GM23338 (cell line): Measurements from ENCODE around the gene CD93. TPM values are rescaled to one million over a fixed set of nuclear protein-coding genes. Genes with fewer than 3 reads are reported as not detected.

Experiments used
- ATAC-seq: fragments of 200-7000 bp; cut with Tn5 transposase; 3 replicates; pipeline ENCODE4 v1.9.1; 2020
- DNase-seq: peaks from one replicate; pipeline ENCODE4 v3.0.0-alpha.2; 2015; ENCODE audit warnings: low spot score
- H2AFZ ChIP-seq: fragments of 200-600 bp; sonication (generic); 2 replicates; pipeline ENCODE4 v1.8.0; 2016; ENCODE audit warnings: antibody characterized with exemption, mild to moderate bottlenecking, moderate library complexity
- H3F3A ChIP-seq: fragments of 200-600 bp; sonication (generic); replicated peaks from 2 replicates; pipeline ENCODE4 v1.8.0; 2017; ENCODE audit warnings: antibody characterized with exemption, mixed run types, low read depth
- H3K27ac ChIP-seq: fragments of 200-600 bp; sonication (generic); 2 replicates; pipeline ENCODE4 v1.6.1; 2016; ENCODE audit warnings: low read depth
- H3K27me3 ChIP-seq: fragments of 200-600 bp; sonication (generic); 2 replicates; pipeline ENCODE4 v1.8.0; 2016; ENCODE audit warnings: mild to moderate bottlenecking, mixed run types, moderate library complexity; ENCODE audit not compliant: insufficient read depth
- H3K36me3 ChIP-seq: fragments of 200-600 bp; sonication (generic); 2 replicates; pipeline ENCODE4 v1.8.0; 2016; ENCODE audit warnings: mild to moderate bottlenecking; ENCODE audit not compliant: insufficient read depth
- H3K4me1 ChIP-seq: fragments of 200-600 bp; sonication (generic); 2 replicates; pipeline ENCODE4 v1.8.0; 2016; ENCODE audit warnings: mild to moderate bottlenecking, moderate library complexity; ENCODE audit not compliant: insufficient read depth
- H3K4me2 ChIP-seq: fragments of 200-600 bp; sonication (generic); 2 replicates; pipeline ENCODE4 v1.7.1; 2017; ENCODE audit warnings: mixed run types
- H3K4me3 ChIP-seq: fragments of 200-600 bp; sonication (generic); 2 replicates; pipeline ENCODE4 v1.6.1; 2016; ENCODE audit warnings: mixed run types
- H3K79me2 ChIP-seq: fragments of 200-600 bp; sonication (generic); replicated peaks from 2 replicates; pipeline ENCODE4 v1.8.0; 2017; ENCODE audit warnings: mild to moderate bottlenecking; ENCODE audit not compliant: insufficient read depth
- H3K9me2 ChIP-seq: fragments of 200-600 bp; sonication (generic); 2 replicates; pipeline ENCODE4 v1.8.0; 2017; ENCODE audit not compliant: insufficient read depth
- H4K20me1 ChIP-seq: fragments of 200-600 bp; sonication (generic); replicated peaks from 2 replicates; pipeline ENCODE4 v1.8.0; 2017; ENCODE audit warnings: mild to moderate bottlenecking; ENCODE audit not compliant: insufficient read depth
- H3K27ac Mint-ChIP-seq: 2 replicates; pipeline ENCODE4 v1.8.0; 2020; ENCODE audit warnings: inconsistent platforms, mild to moderate bottlenecking, moderate library complexity, mixed read lengths
- H3K27me3 Mint-ChIP-seq: 3 replicates; pipeline ENCODE4 v1.8.0; 2022; ENCODE audit warnings: low read depth, mild to moderate bottlenecking, moderate library complexity, mixed read lengths, inconsistent platforms; ENCODE audit not compliant: insufficient read depth, poor library complexity
- H3K36me3 Mint-ChIP-seq: 3 replicates; pipeline ENCODE4 v1.8.0; 2021; ENCODE audit warnings: low read depth, mild to moderate bottlenecking, inconsistent platforms, moderate library complexity, mixed read lengths
- H3K4me1 Mint-ChIP-seq: 3 replicates; pipeline ENCODE4 v1.8.0; 2020; ENCODE audit warnings: mild to moderate bottlenecking, inconsistent platforms, mixed read lengths
- H3K4me3 Mint-ChIP-seq: 3 replicates; pipeline ENCODE4 v1.8.0; 2021; ENCODE audit warnings: moderate library complexity, mild to moderate bottlenecking, inconsistent platforms, mixed read lengths
- H3K9me3 Mint-ChIP-seq: 3 replicates; pipeline ENCODE4 v1.8.0; 2020; ENCODE audit warnings: moderate library complexity, mild to moderate bottlenecking, inconsistent platforms, mixed read lengths
- CREB1 ChIP-seq: fragments of 250-450 bp; sonication (Bioruptor Pico); IDR thresholded peaks from 2 replicates; pipeline ENCODE4 v1.5.0; 2020; ENCODE audit warnings: low read depth, mild to moderate bottlenecking, moderate library complexity
- EZH2phosphoT487 ChIP-seq: fragments of 200-600 bp; sonication (generic); IDR thresholded peaks from one replicate; pipeline ENCODE4 v1.8.1; 2018; ENCODE audit warnings: antibody characterized with exemption; ENCODE audit not compliant: unreplicated experiment
- JUNB ChIP-seq: IDR thresholded peaks from one replicate; pipeline ENCODE4 v1.6.1; 2016; ENCODE audit warnings: antibody characterized with exemption; ENCODE audit not compliant: unreplicated experiment
- NANOG ChIP-seq: IDR thresholded peaks from 2 replicates; pipeline ENCODE4 v1.6.1; 2016; ENCODE audit warnings: antibody characterized with exemption, borderline replicate concordance
- POLR2AphosphoS5 ChIP-seq: IDR thresholded peaks from 2 replicates; pipeline ENCODE4 v1.6.1; 2016; ENCODE audit warnings: antibody characterized with exemption, low read depth
- STAT1 ChIP-seq: IDR thresholded peaks from one replicate; pipeline ENCODE4 v1.6.1; 2016; ENCODE audit warnings: antibody characterized with exemption; ENCODE audit not compliant: unreplicated experiment
- polyA plus RNA-seq: library from polyadenylated mRNA; unstranded; fragments of >200 nt; fragmentation: Nextera tagmentation; extraction: Ambion mirVana; gene quantifications from 2 replicates; pipeline ENCODE4 v1.2.1, GENCODE V29; 2016
- total RNA-seq: library from RNA; depleted of rRNA; stranded (reverse); fragments of >200 nt; shearing (Covaris generic); gene quantifications from 2 replicates; pipeline ENCODE4 v1.2.3, GENCODE V29; 2014
- TF ChIP-seq, protein P1 (sequence below), 2 experiments: fragments of 200-600 bp in 1 of 2; sonication (generic) in 1 of 2; conservative IDR thresholded peaks; 2 replicates each; pipeline versions ENCODE4 v1.5.1 to v1.6.1; 2016 to 2017; ENCODE audit warnings: antibody characterized with exemption in 2 of 2, low read depth in 2 of 2, mild to moderate bottlenecking in 2 of 2, moderate library complexity in 1 of 2
- TF ChIP-seq, protein P2 (sequence below): IDR thresholded peaks from one replicate; pipeline ENCODE4 v1.6.1; 2018; ENCODE audit warnings: antibody characterized with exemption; ENCODE audit not compliant: unreplicated experiment
- TF ChIP-seq, protein P3 (sequence below): IDR thresholded peaks from 2 replicates; pipeline ENCODE4 v1.6.1; 2016; ENCODE audit warnings: antibody characterized with exemption

Gene CD93
- total and polyA plus RNA-seq, 2 experiments from 2014 or later: 0.03 TPM; not detected in 1

DNA sequence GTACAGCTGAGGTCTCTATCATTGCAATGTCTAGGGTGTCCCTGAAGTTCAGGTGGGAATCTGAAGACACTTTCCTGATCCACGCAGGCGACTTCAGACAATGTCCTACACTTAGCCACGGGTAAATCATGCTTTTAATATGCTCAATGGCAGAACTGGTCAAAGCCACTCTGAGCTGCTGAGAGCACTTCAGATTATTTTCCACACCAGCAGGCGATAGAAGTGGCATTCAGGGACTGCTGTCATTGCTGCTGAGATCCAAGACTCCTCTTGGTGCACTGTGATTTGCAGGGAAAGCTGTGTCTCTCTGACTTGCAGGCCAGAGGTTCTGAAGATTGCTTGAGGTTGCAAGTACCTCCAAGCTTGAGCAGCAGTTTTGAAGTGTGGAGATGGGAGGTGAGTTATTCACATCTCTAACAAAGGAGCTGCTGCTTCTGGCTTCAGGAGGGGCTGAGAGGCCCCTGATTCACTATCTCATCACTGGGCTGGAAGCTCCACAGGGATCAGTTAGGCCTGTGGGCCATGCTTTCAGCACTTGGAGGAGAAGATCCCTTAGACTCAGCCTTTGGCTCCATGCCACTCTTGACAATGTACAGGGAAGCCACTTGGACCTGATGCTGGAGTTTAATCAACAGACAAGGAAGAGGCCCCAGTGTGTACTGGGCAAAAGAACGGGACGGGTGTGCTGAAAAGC is 53.9 kb downstream of the CD93 start:
- no peak overlapping the region for H3K4me3 Mint-ChIP-seq
- TF ChIP-seq, protein P1, sequence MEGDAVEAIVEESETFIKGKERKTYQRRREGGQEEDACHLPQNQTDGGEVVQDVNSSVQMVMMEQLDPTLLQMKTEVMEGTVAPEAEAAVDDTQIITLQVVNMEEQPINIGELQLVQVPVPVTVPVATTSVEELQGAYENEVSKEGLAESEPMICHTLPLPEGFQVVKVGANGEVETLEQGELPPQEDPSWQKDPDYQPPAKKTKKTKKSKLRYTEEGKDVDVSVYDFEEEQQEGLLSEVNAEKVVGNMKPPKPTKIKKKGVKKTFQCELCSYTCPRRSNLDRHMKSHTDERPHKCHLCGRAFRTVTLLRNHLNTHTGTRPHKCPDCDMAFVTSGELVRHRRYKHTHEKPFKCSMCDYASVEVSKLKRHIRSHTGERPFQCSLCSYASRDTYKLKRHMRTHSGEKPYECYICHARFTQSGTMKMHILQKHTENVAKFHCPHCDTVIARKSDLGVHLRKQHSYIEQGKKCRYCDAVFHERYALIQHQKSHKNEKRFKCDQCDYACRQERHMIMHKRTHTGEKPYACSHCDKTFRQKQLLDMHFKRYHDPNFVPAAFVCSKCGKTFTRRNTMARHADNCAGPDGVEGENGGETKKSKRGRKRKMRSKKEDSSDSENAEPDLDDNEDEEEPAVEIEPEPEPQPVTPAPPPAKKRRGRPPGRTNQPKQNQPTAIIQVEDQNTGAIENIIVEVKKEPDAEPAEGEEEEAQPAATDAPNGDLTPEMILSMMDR (conservative IDR thresholded peaks at IDR 0.05; ENCODE audit: low read depth in 2 of 2): no peak
- TF ChIP-seq NANOG (no peak), STAT1 (no peak)
- TF ChIP-seq, protein P2, sequence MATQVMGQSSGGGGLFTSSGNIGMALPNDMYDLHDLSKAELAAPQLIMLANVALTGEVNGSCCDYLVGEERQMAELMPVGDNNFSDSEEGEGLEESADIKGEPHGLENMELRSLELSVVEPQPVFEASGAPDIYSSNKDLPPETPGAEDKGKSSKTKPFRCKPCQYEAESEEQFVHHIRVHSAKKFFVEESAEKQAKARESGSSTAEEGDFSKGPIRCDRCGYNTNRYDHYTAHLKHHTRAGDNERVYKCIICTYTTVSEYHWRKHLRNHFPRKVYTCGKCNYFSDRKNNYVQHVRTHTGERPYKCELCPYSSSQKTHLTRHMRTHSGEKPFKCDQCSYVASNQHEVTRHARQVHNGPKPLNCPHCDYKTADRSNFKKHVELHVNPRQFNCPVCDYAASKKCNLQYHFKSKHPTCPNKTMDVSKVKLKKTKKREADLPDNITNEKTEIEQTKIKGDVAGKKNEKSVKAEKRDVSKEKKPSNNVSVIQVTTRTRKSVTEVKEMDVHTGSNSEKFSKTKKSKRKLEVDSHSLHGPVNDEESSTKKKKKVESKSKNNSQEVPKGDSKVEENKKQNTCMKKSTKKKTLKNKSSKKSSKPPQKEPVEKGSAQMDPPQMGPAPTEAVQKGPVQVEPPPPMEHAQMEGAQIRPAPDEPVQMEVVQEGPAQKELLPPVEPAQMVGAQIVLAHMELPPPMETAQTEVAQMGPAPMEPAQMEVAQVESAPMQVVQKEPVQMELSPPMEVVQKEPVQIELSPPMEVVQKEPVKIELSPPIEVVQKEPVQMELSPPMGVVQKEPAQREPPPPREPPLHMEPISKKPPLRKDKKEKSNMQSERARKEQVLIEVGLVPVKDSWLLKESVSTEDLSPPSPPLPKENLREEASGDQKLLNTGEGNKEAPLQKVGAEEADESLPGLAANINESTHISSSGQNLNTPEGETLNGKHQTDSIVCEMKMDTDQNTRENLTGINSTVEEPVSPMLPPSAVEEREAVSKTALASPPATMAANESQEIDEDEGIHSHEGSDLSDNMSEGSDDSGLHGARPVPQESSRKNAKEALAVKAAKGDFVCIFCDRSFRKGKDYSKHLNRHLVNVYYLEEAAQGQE: no peak
- H3K9me3 Mint-ChIP-seq: no peaks in the 10 kb centered on the region
- 0 out of 2 replicates have a peak, but pooled peaks cover 6% of the 10 kb centered on the region for H3K9me2 ChIP-seq
- H3K4me3 ChIP-seq: no peak overlapping the region
- no peaks in the 10 kb centered on the region for H3K79me2 ChIP-seq
- DNase-seq: no peak
- no peak overlapping the region for H2AFZ ChIP-seq
- no peak overlapping the region for H3K27ac Mint-ChIP-seq
- peaks cover 33% of the 10 kb centered on the region for H3K27me3 Mint-ChIP-seq
- H3K4me1 ChIP-seq: no peaks in the 10 kb centered on the region
- no peaks in the 10 kb centered on the region for H4K20me1 ChIP-seq
- peaks cover 37% of the 10 kb centered on the region for H3K27me3 ChIP-seq
- H3K27ac ChIP-seq: no peak overlapping the region
- no peak for ATAC-seq
- H3K4me1 Mint-ChIP-seq: peaks cover 2% of the 10 kb centered on the region; the same call in 2 of the 3 replicates
- H3K36me3 ChIP-seq: no peaks in the 10 kb centered on the region
- no peaks in the 10 kb centered on the region for H3F3A ChIP-seq
- no peaks in the 10 kb centered on the region for H3K36me3 Mint-ChIP-seq
- no peak overlapping the region for H3K4me2 ChIP-seq

DNA sequence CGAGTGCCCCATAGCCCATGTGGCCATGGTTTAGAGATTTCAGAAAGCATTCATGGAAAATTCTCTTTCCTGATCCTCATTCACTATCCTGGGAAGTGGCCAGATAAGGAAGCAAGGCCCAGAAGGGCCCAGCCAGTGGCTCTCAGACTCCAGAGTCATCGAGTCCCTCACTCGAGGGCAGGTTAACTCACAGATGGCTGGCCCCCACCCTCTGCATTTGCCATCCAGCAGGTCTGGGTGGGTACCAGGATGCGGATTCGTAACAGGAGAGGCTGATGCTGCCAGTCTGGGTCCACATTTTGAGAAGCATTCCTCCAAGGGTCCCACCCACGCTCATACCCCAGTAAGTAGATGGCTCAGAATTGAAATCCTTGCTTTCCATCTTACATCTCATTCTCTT is 54.8 kb downstream of the CD93 start:
- Mint-ChIP-seq H3K27me3 (peaks cover 24% of the 10 kb centered on the region), H3K36me3 (no peaks in the 10 kb centered on the region), H3K4me3 (no peak overlapping the region), H3K27ac (no peak overlapping the region), H3K4me1 (no peaks in the 10 kb centered on the region; the same call in 2 of the 3 replicates), H3K9me3 (no peaks in the 10 kb centered on the region)
- Histone ChIP-seq H3F3A (no peaks in the 10 kb centered on the region), H3K9me2 (0 out of 2 replicates have a peak, but pooled peaks cover 6% of the 10 kb centered on the region), H3K27me3 (peaks cover 28% of the 10 kb centered on the region), H3K4me1 (no peaks in the 10 kb centered on the region), H3K4me2 (no peak overlapping the region), H3K4me3 (no peak overlapping the region), H2AFZ (no peak overlapping the region), H4K20me1 (no peaks in the 10 kb centered on the region), H3K27ac (no peak overlapping the region), H3K79me2 (no peaks in the 10 kb centered on the region), H3K36me3 (no peaks in the 10 kb centered on the region)
- ATAC-seq (no peak), DNase-seq (no peak)
- TF ChIP-seq JUNB (no peak), STAT1 (no peak), CREB1 (no peak), POLR2AphosphoS5 (no peak), NANOG (no peak), EZH2phosphoT487 (no peak)
- TF ChIP-seq, protein P2: no peak
- TF ChIP-seq, protein P3, sequence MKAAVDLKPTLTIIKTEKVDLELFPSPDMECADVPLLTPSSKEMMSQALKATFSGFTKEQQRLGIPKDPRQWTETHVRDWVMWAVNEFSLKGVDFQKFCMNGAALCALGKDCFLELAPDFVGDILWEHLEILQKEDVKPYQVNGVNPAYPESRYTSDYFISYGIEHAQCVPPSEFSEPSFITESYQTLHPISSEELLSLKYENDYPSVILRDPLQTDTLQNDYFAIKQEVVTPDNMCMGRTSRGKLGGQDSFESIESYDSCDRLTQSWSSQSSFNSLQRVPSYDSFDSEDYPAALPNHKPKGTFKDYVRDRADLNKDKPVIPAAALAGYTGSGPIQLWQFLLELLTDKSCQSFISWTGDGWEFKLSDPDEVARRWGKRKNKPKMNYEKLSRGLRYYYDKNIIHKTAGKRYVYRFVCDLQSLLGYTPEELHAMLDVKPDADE: no peak
